ENCODE results near the gene ACTBL2.

The ACTBL2 gene

GRCh38 chr5:57453728-57454127, 28.9 kb downstream of the ACTBL2 start:
- Histone ChIP-seq H3K27ac (peak overlapping the region in 1 of 21 experiments; percentile 60), H3K4me3 (no peak overlapping the region)

GRCh38 chr5:57452885-57453284, 29.7 kb downstream of the ACTBL2 start:
- Histone ChIP-seq H3K4me3 (no peak overlapping the region), H3K27ac (peak overlapping the region in 1 of 21 experiments; percentile 60)

GRCh38 chr5:57450991-57451876, 31.4 kb downstream of the ACTBL2 start:
- no peak overlapping the region for H3K4me3 ChIP-seq
- no peak overlapping the region for H3K27ac ChIP-seq

- peak overlapping the region in 1 of 21 experiments; percentile 9 for H3K27ac ChIP-seq
- no peak overlapping the region for H3K4me3 ChIP-seq
Measured at GRCh38 chr5:57448751-57449150, 33.9 kb downstream of the ACTBL2 start.

GRCh38 chr5:57448287-57448686, 34.3 kb downstream of the ACTBL2 start:
- H3K4me3 ChIP-seq: no peak overlapping the region
- H3K27ac ChIP-seq: peak overlapping the region in 1 of 21 experiments; percentile 3

GRCh38 chr5:57447658-57448057, 35.0 kb downstream of the ACTBL2 start:
- H3K4me3 ChIP-seq: no peak overlapping the region
- peak overlapping the region in 1 of 21 experiments; percentile 3 for H3K27ac ChIP-seq

GRCh38 chr5:57446966-57447365, 35.6 kb downstream of the ACTBL2 start:
- no peak overlapping the region for H3K27ac ChIP-seq

GRCh38 chr5:57445705-57446037, 36.9 kb downstream of the ACTBL2 start:
- Histone ChIP-seq H3K27ac (no peak overlapping the region), H3K4me3 (no peak overlapping the region)

More at GRCh38 chr5:57446966-57447365, 35.6 kb downstream of the ACTBL2 start:
- H3K4me3 ChIP-seq: no peak overlapping the region

- Histone ChIP-seq H3K27ac (no peak overlapping the region), H3K4me3 (no peak overlapping the region)
Measured at GRCh38 chr5:57445006-57445704, 37.5 kb downstream of the ACTBL2 start.

GRCh38 chr5:57442080-57442839, 40.4 kb downstream of the ACTBL2 start:
- no peak overlapping the region for H3K4me3 ChIP-seq
- H3K27ac ChIP-seq: peak overlapping the region in 6 of 21 experiments; percentile 10 to 47 (median 32)

- Histone ChIP-seq H3K4me3 (no peak overlapping the region), H3K27ac (peak overlapping the region in 5 of 21 experiments; percentile 6 to 47 (median 28))
Measured at GRCh38 chr5:57441557-57441956, 41.1 kb downstream of the ACTBL2 start.

- Histone ChIP-seq H3K27ac (no peak overlapping the region), H3K4me3 (no peak overlapping the region)
Measured at GRCh38 chr5:57439601-57440000, 43.0 kb downstream of the ACTBL2 start.

GRCh38 chr5:57437976-57438805, 44.4 kb downstream of the ACTBL2 start:
- H3K27ac ChIP-seq: no peak overlapping the region
- H3K4me3 ChIP-seq: no peak overlapping the region

GRCh38 chr5:57436586-57436985, 46.0 kb downstream of the ACTBL2 start:
- H3K27ac ChIP-seq: no peak overlapping the region

GRCh38 chr5:57435701-57436134, 46.9 kb downstream of the ACTBL2 start:
- H3K27ac ChIP-seq: no peak overlapping the region
- H3K4me3 ChIP-seq: no peak overlapping the region

More at GRCh38 chr5:57436586-57436985, 46.0 kb downstream of the ACTBL2 start:
- H3K4me3 ChIP-seq: no peak overlapping the region

GRCh38 chr5:57434683-57435082, 47.9 kb downstream of the ACTBL2 start:
- H3K4me3 ChIP-seq: no peak overlapping the region
- no peak overlapping the region for H3K27ac ChIP-seq

GRCh38 chr5:57434227-57434640, 48.4 kb downstream of the ACTBL2 start:
- Histone ChIP-seq H3K4me3 (no peak overlapping the region), H3K27ac (no peak overlapping the region)

GRCh38 chr5:57432876-57433275, 49.7 kb downstream of the ACTBL2 start:
- Histone ChIP-seq H3K27ac (no peak overlapping the region), H3K4me3 (no peak overlapping the region)

- Histone ChIP-seq H3K27ac (no peak overlapping the region), H3K4me3 (no peak overlapping the region)
Measured at GRCh38 chr5:57431759-57432158, 50.9 kb downstream of the ACTBL2 start.

All from skin epidermis (tissue), 12 donors.